ENCODE results near the gene TMPRSS11D. TPM values are rescaled to one million over a fixed set of nuclear protein-coding genes. Genes with fewer than 3 reads are reported as not detected.

TMPRSS11D gene
- not detected for total RNA-seq
- long read RNA-seq = 0 reads

- intact Hi-C loops (cut with DNase I) = no loop called here
- ATAC-seq (no peak), DNase-seq (no peak)
These were observed at the start of gene TMPRSS11D for GRCh38 chr4:67883902-67884301. Gene TMPRSS11D, minus strand, starts transcription at chr4:67884002. Its CDS starts 69 bp downstream, at chr4:67883933.

GRCh38 chr4:67933038-67933437, 49.2 kb upstream of the TMPRSS11D start:
- no peak for DNase-seq
- intact Hi-C loops (cut with DNase I) = no loop called here
- ATAC-seq = no peak

GRCh38 chr4:67931256-67931655, 47.5 kb upstream of the TMPRSS11D start:
- no peak for ATAC-seq
- intact Hi-C loops (cut with DNase I) = no loop called here
- DNase-seq = no peak

- intact Hi-C loops (cut with DNase I) = no loop called here
- DNase-seq = no peak
- no peak for ATAC-seq
These were observed 45.6 kb upstream of the TMPRSS11D start for GRCh38 chr4:67929426-67929825.

GRCh38 chr4:67928546-67928945, 44.7 kb upstream of the TMPRSS11D start:
- DNase-seq = no peak
- ATAC-seq = no peak
- intact Hi-C loops (cut with DNase I) = no loop called here

- DNase-seq (no peak), ATAC-seq (no peak)
- intact Hi-C loops (cut with DNase I) = no loop called here
These were observed 43.4 kb upstream of the TMPRSS11D start for GRCh38 chr4:67927251-67927650.

GRCh38 chr4:67926485-67926884, 42.7 kb upstream of the TMPRSS11D start:
- DNase-seq (no peak), ATAC-seq (no peak)
- intact Hi-C loops (cut with DNase I) = no loop called here

- intact Hi-C loops (cut with DNase I) = no loop called here
- DNase-seq (no peak), ATAC-seq (no peak)
These were observed 38.9 kb upstream of the TMPRSS11D start for GRCh38 chr4:67922697-67923096.

GRCh38 chr4:67918428-67918827, 34.6 kb upstream of the TMPRSS11D start:
- ATAC-seq (no peak), DNase-seq (no peak)
- intact Hi-C loops (cut with DNase I) = no loop called here

GRCh38 chr4:67915400-67915966, 31.7 kb upstream of the TMPRSS11D start:
- ATAC-seq (no peak), DNase-seq (no peak)
- intact Hi-C loops (cut with DNase I) = no loop called here

GRCh38 chr4:67912080-67912479, 28.3 kb upstream of the TMPRSS11D start:
- ATAC-seq (no peak), DNase-seq (no peak)

GRCh38 chr4:67911638-67912037, 27.8 kb upstream of the TMPRSS11D start:
- intact Hi-C loops (cut with DNase I) = no loop called here
- DNase-seq (no peak), ATAC-seq (no peak)

More at GRCh38 chr4:67912080-67912479, 28.3 kb upstream of the TMPRSS11D start:
- intact Hi-C loops (cut with DNase I) = no loop called here

GRCh38 chr4:67911141-67911540, 27.3 kb upstream of the TMPRSS11D start:
- no peak for DNase-seq
- intact Hi-C loops (cut with DNase I) = no loop called here
- no peak for ATAC-seq

GRCh38 chr4:67910585-67910905, 26.7 kb upstream of the TMPRSS11D start:
- DNase-seq (no peak), ATAC-seq (no peak)
- intact Hi-C loops (cut with DNase I) = no loop called here

GRCh38 chr4:67909905-67910584, 26.2 kb upstream of the TMPRSS11D start:
- ATAC-seq (no peak), DNase-seq (no peak)
- intact Hi-C loops (cut with DNase I) = no loop called here

GRCh38 chr4:67907650-67908049, 23.8 kb upstream of the TMPRSS11D start:
- DNase-seq (no peak), ATAC-seq (no peak)
- intact Hi-C loops (cut with DNase I) = no loop called here

- intact Hi-C loops (cut with DNase I) = no loop called here
- DNase-seq (no peak), ATAC-seq (no peak)
These were observed 15.3 kb upstream of the TMPRSS11D start for GRCh38 chr4:67899096-67899495.

GRCh38 chr4:67897686-67898085, 13.9 kb upstream of the TMPRSS11D start:
- no peak for ATAC-seq
- no peak for DNase-seq
- intact Hi-C loops (cut with DNase I) = no loop called here

GRCh38 chr4:67896421-67897065, 12.7 kb upstream of the TMPRSS11D start:
- intact Hi-C loops (cut with DNase I) = no loop called here
- ATAC-seq (no peak), DNase-seq (no peak)

GRCh38 chr4:67894659-67895058, 10.9 kb upstream of the TMPRSS11D start:
- ATAC-seq (no peak), DNase-seq (no peak)
- intact Hi-C loops (cut with DNase I) = no loop called here

- intact Hi-C loops (cut with DNase I) = no loop called here
- ATAC-seq = no peak
- DNase-seq = no peak
These were observed 9.1 kb upstream of the TMPRSS11D start for GRCh38 chr4:67892905-67893304.

Data from left cardiac atrium (tissue), 4 donors.